ENCODE measurements around the gene C16orf86.

The C16orf86 gene

DNA sequence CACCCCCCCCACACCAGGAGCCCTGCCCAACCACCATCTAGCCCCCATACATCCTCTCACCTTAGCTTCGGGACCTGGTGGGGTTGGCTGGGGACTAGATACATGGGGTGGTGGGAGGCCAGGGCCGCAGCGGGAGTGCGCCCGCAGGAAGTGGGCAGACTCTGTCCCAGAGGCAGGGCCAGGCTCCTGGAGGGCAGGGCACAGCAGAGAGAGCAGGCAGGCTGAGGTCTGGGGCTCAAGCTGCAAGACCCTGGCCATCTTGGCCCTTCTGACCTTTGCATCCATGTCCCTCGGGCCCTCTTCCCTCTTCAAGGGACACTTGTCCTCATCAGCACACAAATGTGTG lies 2.8 kb upstream of the C16orf86 start:
- H3K4me3 ChIP-seq (ENCODE audit: low read depth, low read length), result no peak overlapping the region
- TF ChIP-seq, protein P1, sequence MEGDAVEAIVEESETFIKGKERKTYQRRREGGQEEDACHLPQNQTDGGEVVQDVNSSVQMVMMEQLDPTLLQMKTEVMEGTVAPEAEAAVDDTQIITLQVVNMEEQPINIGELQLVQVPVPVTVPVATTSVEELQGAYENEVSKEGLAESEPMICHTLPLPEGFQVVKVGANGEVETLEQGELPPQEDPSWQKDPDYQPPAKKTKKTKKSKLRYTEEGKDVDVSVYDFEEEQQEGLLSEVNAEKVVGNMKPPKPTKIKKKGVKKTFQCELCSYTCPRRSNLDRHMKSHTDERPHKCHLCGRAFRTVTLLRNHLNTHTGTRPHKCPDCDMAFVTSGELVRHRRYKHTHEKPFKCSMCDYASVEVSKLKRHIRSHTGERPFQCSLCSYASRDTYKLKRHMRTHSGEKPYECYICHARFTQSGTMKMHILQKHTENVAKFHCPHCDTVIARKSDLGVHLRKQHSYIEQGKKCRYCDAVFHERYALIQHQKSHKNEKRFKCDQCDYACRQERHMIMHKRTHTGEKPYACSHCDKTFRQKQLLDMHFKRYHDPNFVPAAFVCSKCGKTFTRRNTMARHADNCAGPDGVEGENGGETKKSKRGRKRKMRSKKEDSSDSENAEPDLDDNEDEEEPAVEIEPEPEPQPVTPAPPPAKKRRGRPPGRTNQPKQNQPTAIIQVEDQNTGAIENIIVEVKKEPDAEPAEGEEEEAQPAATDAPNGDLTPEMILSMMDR (IDR thresholded peaks at IDR 0.05; ENCODE audit: borderline replicate concordance, insufficient read depth, low read depth, low read length), result no peak

DNA sequence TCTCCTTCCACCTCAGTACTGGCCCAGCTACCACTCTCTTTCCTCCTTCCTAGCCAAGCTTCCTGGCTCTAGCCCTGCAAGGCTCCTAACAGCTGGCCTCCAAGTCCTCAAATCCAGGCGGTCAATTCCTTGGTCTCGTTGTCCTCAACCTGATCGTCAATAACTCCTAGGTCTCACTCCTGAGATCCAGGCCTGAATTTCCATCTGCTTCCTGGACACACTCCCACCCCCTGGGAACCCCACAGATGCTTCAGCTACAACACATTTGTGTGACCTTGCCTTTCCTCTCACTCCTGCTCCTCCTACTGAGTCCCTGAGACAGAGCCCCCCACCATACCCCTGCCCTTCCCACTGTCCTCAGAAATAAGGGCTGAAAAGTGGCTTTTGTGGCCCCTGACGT lies 2.4 kb upstream of the C16orf86 start:
- H3K4me3 ChIP-seq (ENCODE audit: low read depth, low read length), result no peak overlapping the region
- TF ChIP-seq, protein P1 (IDR thresholded peaks at IDR 0.05; ENCODE audit: borderline replicate concordance, insufficient read depth, low read depth, low read length), result no peak

DNA sequence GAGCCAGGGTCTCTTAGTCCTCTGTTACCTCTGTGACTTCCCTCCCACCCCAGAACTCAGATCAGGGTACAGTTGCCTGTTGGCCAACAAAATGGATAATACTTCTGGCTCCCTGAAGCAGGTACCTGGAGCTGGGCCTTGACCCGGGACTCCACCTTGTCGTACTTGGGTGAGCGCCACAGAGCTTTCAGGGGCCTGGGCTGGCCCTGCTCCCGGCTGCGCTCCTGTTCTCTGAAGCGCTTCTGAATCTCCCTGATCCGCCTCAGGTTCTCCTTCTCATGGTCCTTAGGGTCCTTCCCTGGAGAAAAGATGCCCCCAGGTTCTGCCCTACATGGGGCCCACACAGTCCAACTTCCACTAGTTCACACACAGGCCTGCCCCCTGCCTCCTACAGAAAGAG lies 1.7 kb upstream of the C16orf86 start:
- TF ChIP-seq, protein P1 (IDR thresholded peaks at IDR 0.05; ENCODE audit: borderline replicate concordance, insufficient read depth, low read depth, low read length), result no peak
- no peak overlapping the region for H3K4me3 ChIP-seq (ENCODE audit: low read depth, low read length)

DNA sequence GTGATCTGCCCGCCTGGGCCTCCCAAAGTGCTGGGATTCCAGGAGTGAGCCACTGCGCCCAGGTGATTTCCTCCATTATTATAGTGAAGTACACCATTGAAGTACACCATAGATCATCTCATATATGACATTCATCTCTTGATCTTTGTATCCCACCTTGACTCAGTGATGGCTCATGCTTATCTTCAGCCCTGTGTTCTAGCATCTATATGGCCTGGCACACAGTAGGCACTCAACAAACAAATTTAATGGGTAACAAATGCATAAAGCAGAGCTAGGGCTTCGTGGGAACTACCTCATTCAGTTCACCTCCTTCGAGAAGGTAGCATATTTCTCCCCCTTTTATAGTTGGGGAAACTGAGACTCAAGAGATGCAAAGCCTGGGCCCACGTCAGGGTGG lies 1.0 kb upstream of the C16orf86 start:
- TF ChIP-seq, protein P1 (IDR thresholded peaks at IDR 0.05; ENCODE audit: borderline replicate concordance, insufficient read depth, low read depth, low read length), result no peak
- no peak overlapping the region for H3K4me3 ChIP-seq (ENCODE audit: low read depth, low read length)

DNA sequence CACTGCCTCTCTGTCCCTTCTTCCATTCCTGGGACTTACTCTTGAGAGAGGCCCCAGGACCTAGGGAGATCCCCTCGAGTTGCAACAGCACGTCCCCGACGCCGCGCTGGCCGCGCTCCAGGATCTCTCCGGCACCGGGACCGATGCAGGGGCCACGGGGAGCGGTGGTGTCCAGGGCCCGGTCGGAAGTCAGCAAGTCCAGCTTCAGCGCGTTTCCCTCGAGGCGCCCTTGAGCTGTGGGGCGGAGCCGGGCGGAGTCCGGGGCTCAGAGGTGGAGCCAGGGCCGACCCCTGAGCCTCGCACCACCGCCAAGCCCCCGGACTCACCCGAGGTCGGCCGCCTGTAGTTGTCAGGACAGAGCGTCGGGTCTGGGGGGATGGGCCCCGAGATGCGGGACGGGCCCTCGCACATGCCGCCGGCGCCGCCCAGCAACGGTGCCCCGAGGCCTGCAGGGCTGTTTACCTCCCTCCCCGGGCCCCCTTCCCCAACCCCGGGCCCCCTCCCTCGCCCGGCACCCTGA lies 522 bp upstream of the C16orf86 start:
- TF ChIP-seq, protein P1 (IDR thresholded peaks at IDR 0.05; ENCODE audit: borderline replicate concordance, insufficient read depth, low read depth, low read length), result no peak
- peak overlapping the region; percentile 68 for H3K4me3 ChIP-seq (ENCODE audit: low read depth, low read length)

DNA sequence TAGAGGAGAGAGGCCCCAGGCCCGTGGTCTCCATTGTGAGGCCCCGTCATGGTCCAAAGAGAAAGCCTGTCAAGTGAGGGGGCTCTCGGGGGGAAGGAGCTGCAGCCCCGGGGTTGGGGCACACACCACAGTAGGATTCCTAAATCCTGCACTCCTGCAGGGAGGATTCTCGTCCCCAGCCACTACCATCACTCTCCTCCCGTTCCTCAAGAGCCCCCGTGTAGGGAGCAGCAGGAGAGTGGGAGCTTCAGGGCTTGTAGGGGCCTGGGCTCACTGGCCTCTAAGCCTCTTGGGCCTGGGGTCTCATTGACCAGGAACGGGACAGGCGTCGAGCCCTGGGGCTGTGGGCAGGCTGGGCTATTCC lies 821 bp downstream of the C16orf86 start:
- TF ChIP-seq, protein P1 (IDR thresholded peaks at IDR 0.05; ENCODE audit: borderline replicate concordance, insufficient read depth, low read depth, low read length), result no peak
- peak overlapping the region; percentile 68 for H3K4me3 ChIP-seq (ENCODE audit: low read depth, low read length)

DNA sequence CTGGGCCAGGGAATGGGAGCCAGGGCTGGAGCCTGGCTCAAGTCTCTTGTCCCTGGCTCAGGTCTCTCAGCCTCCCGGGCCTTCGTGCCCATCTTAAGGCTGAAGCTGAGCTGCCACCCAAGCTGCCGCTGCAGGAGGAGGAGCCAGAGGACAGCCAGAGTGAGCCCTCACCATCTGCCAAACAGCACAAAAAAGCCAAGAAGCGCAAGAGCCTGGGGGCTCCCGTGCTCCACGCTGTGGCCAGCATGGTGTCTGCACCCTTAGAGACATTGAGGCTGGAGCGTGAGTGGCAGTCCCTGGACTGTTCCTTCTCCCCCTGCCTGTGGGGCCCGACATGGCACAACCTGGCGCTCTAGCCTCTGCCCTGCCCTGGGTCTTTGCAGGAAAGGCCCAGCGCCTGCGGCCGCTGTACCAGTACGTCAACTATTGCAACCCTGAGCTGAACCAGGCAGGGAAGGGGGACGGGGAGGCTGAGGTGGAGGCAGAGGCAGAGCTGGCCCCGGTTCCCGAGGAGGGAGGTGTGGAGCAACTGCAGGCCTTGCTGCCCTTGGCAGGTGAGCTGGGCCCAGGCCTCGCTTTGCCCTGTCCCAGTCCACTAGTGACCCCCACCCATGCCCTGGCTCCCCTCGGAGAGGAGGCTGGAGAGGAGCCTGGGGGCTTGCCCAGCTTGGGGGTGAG lies 1.3 kb downstream of the C16orf86 start:
- TF ChIP-seq, protein P1 (IDR thresholded peaks at IDR 0.05; ENCODE audit: borderline replicate concordance, insufficient read depth, low read depth, low read length), result peak; percentile 94

More for the DNA sequence above, 1.3 kb downstream of the C16orf86 start:
- no peak overlapping the region for H3K4me3 ChIP-seq (ENCODE audit: low read depth, low read length)
